Activated naive CD8-positive, alpha-beta T cell treated with anti-CD3 and anti-CD28 coated beads for 36 hours (primary cell): ENCODE results near the gene LRRC8D. TPM values are rescaled to one million over a fixed set of nuclear protein-coding genes. Genes with fewer than 3 reads are reported as not detected.
A peak's percentile ranks its signal among the peaks of the same experiment; 100 is the strongest.

Experiments
- DNase-seq: peaks from one replicate; pipeline ENCODE4 v3.0.0; 2021
- H3K27ac Mint-ChIP-seq: one replicate; pipeline ENCODE4 v1.8.0; 2022; ENCODE audit warnings: mild to moderate bottlenecking, moderate library complexity, mixed read lengths
- H3K27me3 Mint-ChIP-seq: one replicate; pipeline ENCODE4 v1.8.0; 2022; ENCODE audit warnings: mild to moderate bottlenecking, mixed read lengths
- H3K36me3 Mint-ChIP-seq: one replicate; pipeline ENCODE4 v1.8.0; 2021; ENCODE audit warnings: mild to moderate bottlenecking, mixed read lengths
- H3K4me1 Mint-ChIP-seq: one replicate; pipeline ENCODE4 v1.8.0; 2021; ENCODE audit warnings: mixed read lengths
- H3K4me3 Mint-ChIP-seq: one replicate; pipeline ENCODE4 v1.8.0; 2022; ENCODE audit warnings: mild to moderate bottlenecking, moderate library complexity, mixed read lengths
- H3K9me3 Mint-ChIP-seq: one replicate; pipeline ENCODE4 v1.8.0; 2022; ENCODE audit warnings: mixed read lengths
- total RNA-seq, 2 experiments: library from RNA; stranded (reverse); gene quantifications; one replicate each; pipeline ENCODE4 v1.2.3, GENCODE V29; 2021

LRRC8D gene
- total RNA-seq, 2 experiments from 2014 or later: 37.7 to 41.2 TPM

GRCh38 chr1:89836252-89837035 is 15.6 kb downstream of the LRRC8D start:
- Mint-ChIP-seq H3K9me3 (no peaks in the 10 kb centered on the region), H3K36me3 (peaks cover 1% of the 10 kb centered on the region), H3K4me3 (no peak overlapping the region), H3K4me1 (peaks cover 12% of the 10 kb centered on the region), H3K27ac (no peak overlapping the region), H3K27me3 (no peaks in the 10 kb centered on the region)
- DNase-seq: no peak

- Mint-ChIP-seq H3K9me3 (no peaks in the 10 kb centered on the region), H3K4me1 (peaks cover 16% of the 10 kb centered on the region), H3K4me3 (no peak overlapping the region), H3K27me3 (no peaks in the 10 kb centered on the region), H3K27ac (no peak overlapping the region), H3K36me3 (peaks cover 1% of the 10 kb centered on the region)
- DNase-seq: no peak
These were observed 16.2 kb downstream of the LRRC8D start for GRCh38 chr1:89837036-89837481.

GRCh38 chr1:89837510-89837909 is 16.7 kb downstream of the LRRC8D start:
- H3K9me3 Mint-ChIP-seq: no peaks in the 10 kb centered on the region
- DNase-seq: no peak
- no peaks in the 10 kb centered on the region for H3K27me3 Mint-ChIP-seq
- H3K4me3 Mint-ChIP-seq: no peak overlapping the region
- H3K27ac Mint-ChIP-seq: no peak overlapping the region
- peaks cover 1% of the 10 kb centered on the region for H3K36me3 Mint-ChIP-seq
- peaks cover 20% of the 10 kb centered on the region for H3K4me1 Mint-ChIP-seq

- no peak for DNase-seq
- Mint-ChIP-seq H3K4me3 (no peak overlapping the region), H3K9me3 (no peaks in the 10 kb centered on the region), H3K36me3 (peaks cover 5% of the 10 kb centered on the region), H3K27me3 (no peaks in the 10 kb centered on the region), H3K4me1 (peaks cover 22% of the 10 kb centered on the region), H3K27ac (no peak overlapping the region)
These were observed 18.7 kb downstream of the LRRC8D start for GRCh38 chr1:89839516-89839915.

GRCh38 chr1:89841507-89841906 is 20.7 kb downstream of the LRRC8D start:
- Mint-ChIP-seq H3K4me3 (no peak overlapping the region), H3K36me3 (peaks cover 23% of the 10 kb centered on the region), H3K9me3 (no peaks in the 10 kb centered on the region), H3K4me1 (peaks cover 42% of the 10 kb centered on the region), H3K27me3 (no peaks in the 10 kb centered on the region), H3K27ac (no peak overlapping the region)
- DNase-seq: no peak

- H3K4me3 Mint-ChIP-seq: peak overlapping the region; percentile 95
- H3K9me3 Mint-ChIP-seq: no peaks in the 10 kb centered on the region
- H3K27me3 Mint-ChIP-seq: no peaks in the 10 kb centered on the region
- peak overlapping the region; percentile 96 for H3K27ac Mint-ChIP-seq
- peak; percentile 15 for DNase-seq
- H3K4me1 Mint-ChIP-seq: peaks cover 53% of the 10 kb centered on the region
- H3K36me3 Mint-ChIP-seq: peaks cover 31% of the 10 kb centered on the region
These were observed 21.9 kb downstream of the LRRC8D start for GRCh38 chr1:89842567-89843272.

- Mint-ChIP-seq H3K27me3 (no peaks in the 10 kb centered on the region), H3K27ac (peak overlapping the region; percentile 98), H3K4me3 (peak overlapping the region; percentile 95), H3K36me3 (peaks cover 39% of the 10 kb centered on the region), H3K4me1 (peaks cover 61% of the 10 kb centered on the region), H3K9me3 (no peaks in the 10 kb centered on the region)
- DNase-seq: peak; percentile 85
These were observed 22.7 kb downstream of the LRRC8D start for GRCh38 chr1:89843273-89844130.

GRCh38 chr1:89844241-89844807 is 23.5 kb downstream of the LRRC8D start:
- DNase-seq: peak; percentile 47
- peak overlapping the region; percentile 98 for H3K27ac Mint-ChIP-seq
- no peaks in the 10 kb centered on the region for H3K27me3 Mint-ChIP-seq
- no peaks in the 10 kb centered on the region for H3K9me3 Mint-ChIP-seq
- peak overlapping the region; percentile 95 for H3K4me3 Mint-ChIP-seq
- H3K36me3 Mint-ChIP-seq: peaks cover 46% of the 10 kb centered on the region
- H3K4me1 Mint-ChIP-seq: peaks cover 67% of the 10 kb centered on the region

- Mint-ChIP-seq H3K27me3 (no peaks in the 10 kb centered on the region), H3K9me3 (no peaks in the 10 kb centered on the region), H3K27ac (peak overlapping the region; percentile 98), H3K4me1 (peaks cover 67% of the 10 kb centered on the region), H3K4me3 (peak overlapping the region; percentile 95), H3K36me3 (peaks cover 50% of the 10 kb centered on the region)
- DNase-seq: no peak
These were observed 24.0 kb downstream of the LRRC8D start for GRCh38 chr1:89844860-89845259.

GRCh38 chr1:89847191-89847729 is 26.4 kb downstream of the LRRC8D start:
- H3K4me3 Mint-ChIP-seq: peak overlapping the region; percentile 55
- H3K9me3 Mint-ChIP-seq: no peaks in the 10 kb centered on the region
- H3K27me3 Mint-ChIP-seq: no peaks in the 10 kb centered on the region
- peak overlapping the region; percentile 68 for H3K27ac Mint-ChIP-seq
- DNase-seq: no peak
- H3K4me1 Mint-ChIP-seq: peaks cover 62% of the 10 kb centered on the region
- peaks cover 61% of the 10 kb centered on the region for H3K36me3 Mint-ChIP-seq

GRCh38 chr1:89850844-89851415 is 30.1 kb downstream of the LRRC8D start:
- peaks cover 38% of the 10 kb centered on the region for H3K4me1 Mint-ChIP-seq

GRCh38 chr1:89854140-89854539 is 33.3 kb downstream of the LRRC8D start:
- H3K4me1 Mint-ChIP-seq: peaks cover 16% of the 10 kb centered on the region
- H3K4me3 Mint-ChIP-seq: no peak overlapping the region
- H3K36me3 Mint-ChIP-seq: peaks cover 28% of the 10 kb centered on the region
- H3K27ac Mint-ChIP-seq: no peak overlapping the region
- no peak for DNase-seq
- H3K27me3 Mint-ChIP-seq: no peaks in the 10 kb centered on the region
- H3K9me3 Mint-ChIP-seq: no peaks in the 10 kb centered on the region

More at GRCh38 chr1:89850844-89851415, 30.1 kb downstream of the LRRC8D start:
- no peak overlapping the region for H3K4me3 Mint-ChIP-seq
- no peaks in the 10 kb centered on the region for H3K9me3 Mint-ChIP-seq
- H3K27ac Mint-ChIP-seq: no peak overlapping the region
- H3K36me3 Mint-ChIP-seq: peaks cover 51% of the 10 kb centered on the region
- no peak for DNase-seq
- H3K27me3 Mint-ChIP-seq: no peaks in the 10 kb centered on the region

GRCh38 chr1:89855413-89856123 is 34.7 kb downstream of the LRRC8D start:
- H3K4me3 Mint-ChIP-seq: peak overlapping the region; percentile 60
- DNase-seq: no peak
- H3K27ac Mint-ChIP-seq: no peak overlapping the region
- no peaks in the 10 kb centered on the region for H3K27me3 Mint-ChIP-seq
- peaks cover 11% of the 10 kb centered on the region for H3K4me1 Mint-ChIP-seq
- no peaks in the 10 kb centered on the region for H3K9me3 Mint-ChIP-seq
- H3K36me3 Mint-ChIP-seq: peaks cover 33% of the 10 kb centered on the region
